Ovary (tissue), 3 donors: ENCODE measurements around the gene NKX1-1.

Source experiments
- EP300 ChIP-seq: sonication (generic); formaldehyde crosslinking; IDR thresholded peaks from one replicate; pipeline ENCODE4 v1.6.1; 2017; ENCODE audit warnings: antibody characterized with exemption
- POLR2A ChIP-seq: fragments of 450-650 bp; IDR thresholded peaks from one replicate; pipeline ENCODE4 v1.6.1; 2017; ENCODE audit warnings: antibody characterized with exemption, mild to moderate bottlenecking, moderate library complexity
- TF ChIP-seq, protein P1 (sequence below), 3 donors: fragments of 450-650 bp in 2 of 3; fragments of 200-600 bp in 1 of 3; IDR thresholded peaks; one replicate each; pipeline versions ENCODE4 v1.5.1 to v1.8.0; 2016 to 2022; ENCODE audit warnings: antibody characterized with exemption in 3 of 3, mild to moderate bottlenecking in 1 of 3
- donor health status: DM: no; HTN: no; CAD: no.

DNA sequence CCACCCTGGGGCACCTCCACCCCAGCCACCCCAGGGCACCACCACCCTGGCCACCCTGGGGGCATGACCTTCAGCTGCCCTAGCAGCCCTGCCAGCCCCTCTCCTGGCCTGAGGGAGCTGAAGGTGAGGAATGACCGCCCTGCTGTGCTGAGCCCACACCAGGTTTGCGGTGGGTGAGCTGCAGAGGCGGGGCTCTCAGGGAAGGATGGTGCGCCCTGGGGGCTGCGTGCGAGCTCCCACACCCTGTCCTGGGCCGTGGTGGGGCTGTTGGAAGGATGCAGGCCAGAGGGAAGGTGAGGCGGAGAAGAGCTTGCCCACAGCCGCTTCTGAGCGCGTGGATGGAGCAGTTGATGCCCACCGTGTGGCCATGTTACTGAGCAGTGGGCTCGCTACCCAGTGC, 41.5 kb downstream of the NKX1-1 start:
- TF ChIP-seq, protein P1, sequence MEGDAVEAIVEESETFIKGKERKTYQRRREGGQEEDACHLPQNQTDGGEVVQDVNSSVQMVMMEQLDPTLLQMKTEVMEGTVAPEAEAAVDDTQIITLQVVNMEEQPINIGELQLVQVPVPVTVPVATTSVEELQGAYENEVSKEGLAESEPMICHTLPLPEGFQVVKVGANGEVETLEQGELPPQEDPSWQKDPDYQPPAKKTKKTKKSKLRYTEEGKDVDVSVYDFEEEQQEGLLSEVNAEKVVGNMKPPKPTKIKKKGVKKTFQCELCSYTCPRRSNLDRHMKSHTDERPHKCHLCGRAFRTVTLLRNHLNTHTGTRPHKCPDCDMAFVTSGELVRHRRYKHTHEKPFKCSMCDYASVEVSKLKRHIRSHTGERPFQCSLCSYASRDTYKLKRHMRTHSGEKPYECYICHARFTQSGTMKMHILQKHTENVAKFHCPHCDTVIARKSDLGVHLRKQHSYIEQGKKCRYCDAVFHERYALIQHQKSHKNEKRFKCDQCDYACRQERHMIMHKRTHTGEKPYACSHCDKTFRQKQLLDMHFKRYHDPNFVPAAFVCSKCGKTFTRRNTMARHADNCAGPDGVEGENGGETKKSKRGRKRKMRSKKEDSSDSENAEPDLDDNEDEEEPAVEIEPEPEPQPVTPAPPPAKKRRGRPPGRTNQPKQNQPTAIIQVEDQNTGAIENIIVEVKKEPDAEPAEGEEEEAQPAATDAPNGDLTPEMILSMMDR (IDR thresholded peaks at IDR 0.05) = no peak
- TF ChIP-seq POLR2A (no peak), EP300 (no peak)
